IMR-90 (cell line): ENCODE measurements around the gene ZNF311. TPM values are rescaled to one million over a fixed set of nuclear protein-coding genes. Genes with fewer than 3 reads are reported as not detected.

Experiments
- ATAC-seq: fragments of 200-7000 bp; cut with Tn5 transposase; 2 replicates; pipeline ENCODE4 v1.9.1; 2020; ENCODE audit warnings: low read depth, mild to moderate bottlenecking, moderate library complexity
- BruUV-seq: library from RNA; stranded (reverse); fragments of 400-500 nt; replicated peaks from 2 replicates; lab custom pipeline; 2021; lab: Mats Ljungman, UMichigan
- CTCF ChIA-PET: fragments of 300-600 bp; formaldehyde crosslinking; extraction: SDS; loops from one replicate; lab custom pipeline; 2021; ENCODE audit warnings: antibody characterized with exemption; lab: Yijun Ruan, JAX
- POLR2A ChIA-PET: fragments of 300-600 bp; sonication (Branson Sonifier 250); formaldehyde crosslinking; loops from one replicate; lab custom pipeline; 2022; ENCODE audit warnings: antibody characterized with exemption; ENCODE audit not compliant: unreplicated experiment; lab: Charles Lee
- DNase-seq: peaks from one replicate; pipeline ENCODE4 v3.0.0; 2013
- H2AFZ ChIP-seq: replicated peaks from 2 replicates; pipeline ENCODE3; 2013; ENCODE audit warnings: low read length, mild to moderate bottlenecking; ENCODE audit not compliant: poor library complexity
- H2AK5ac ChIP-seq: 2 replicates; pipeline ENCODE4 v1.6.1; 2013; ENCODE audit warnings: low read depth, low read length, inconsistent platforms
- H2AK9ac ChIP-seq: replicated peaks from 2 replicates; pipeline ENCODE3; 2013; ENCODE audit warnings: mild to moderate bottlenecking, low read depth, low read length, moderate library complexity; ENCODE audit not compliant: poor library complexity
- H2BK120ac ChIP-seq: 2 replicates; pipeline ENCODE4 v1.6.1; 2013; ENCODE audit warnings: low read depth, low read length, inconsistent platforms
- H2BK15ac ChIP-seq: 3 replicates; pipeline ENCODE4 v1.6.1; 2013; ENCODE audit warnings: low read depth, low read length, inconsistent platforms
- H2BK20ac ChIP-seq: 2 replicates; pipeline ENCODE4 v1.6.1; 2013; ENCODE audit warnings: low read depth, mild to moderate bottlenecking, inconsistent platforms, low read length, moderate library complexity
- H2BK5ac ChIP-seq: 2 replicates; pipeline ENCODE4 v1.6.1; 2013; ENCODE audit warnings: mild to moderate bottlenecking, low read depth, low read length, inconsistent platforms; ENCODE audit not compliant: poor library complexity, severe bottlenecking
- H3K14ac ChIP-seq: replicated peaks from 2 replicates; pipeline ENCODE4 v1.6.1; 2013; ENCODE audit warnings: low read depth, low read length, inconsistent platforms
- H3K18ac ChIP-seq: 2 replicates; pipeline ENCODE4 v1.6.1; 2013; ENCODE audit warnings: low read depth, low read length, control low read depth
- H3K23ac ChIP-seq: 2 replicates; pipeline ENCODE4 v1.6.1; 2013; ENCODE audit warnings: low read depth, low read length, inconsistent platforms
- H3K27ac ChIP-seq: 2 replicates; pipeline ENCODE4 v1.5.1; 2013; ENCODE audit warnings: mild to moderate bottlenecking, control low read depth, low read length; ENCODE audit not compliant: insufficient read depth
- H3K27me3 ChIP-seq: 2 replicates; pipeline ENCODE4 v1.6.1; 2013; ENCODE audit warnings: low read length; ENCODE audit not compliant: control insufficient read depth, insufficient read depth
- H3K36me3 ChIP-seq: 2 replicates; pipeline ENCODE4 v1.6.1; 2013; ENCODE audit warnings: low read length, mixed read lengths; ENCODE audit not compliant: control insufficient read depth, insufficient read depth
- H3K4ac ChIP-seq: 2 replicates; pipeline ENCODE4 v1.6.1; 2013; ENCODE audit warnings: low read depth, low read length, inconsistent platforms
- H3K4me1 ChIP-seq: 2 replicates; pipeline ENCODE4 v1.6.1; 2013; ENCODE audit warnings: low read length, mixed read lengths; ENCODE audit not compliant: control insufficient read depth, insufficient read depth
- H3K4me2 ChIP-seq: 2 replicates; pipeline ENCODE4 v1.6.1; 2013; ENCODE audit warnings: low read depth, mild to moderate bottlenecking, control low read depth, low read length, moderate library complexity
- H3K4me3 ChIP-seq: 2 replicates; pipeline ENCODE4 v1.5.1; 2013; ENCODE audit warnings: low read depth, mild to moderate bottlenecking, control low read depth, low read length, moderate library complexity; ENCODE audit not compliant: insufficient read depth
- H3K56ac ChIP-seq: 2 replicates; pipeline ENCODE4 v1.6.1; 2013; ENCODE audit warnings: low read length, inconsistent platforms; ENCODE audit not compliant: insufficient read depth; ENCODE audit errors: extremely low read depth
- H3K79me1 ChIP-seq, 2 experiments: 2 replicates each; pipeline ENCODE4 v1.6.1; 2013; ENCODE audit warnings: low read length in 2 of 2, inconsistent platforms in 1 of 2, low read depth in 1 of 2
- H3K9ac ChIP-seq: 2 replicates; pipeline ENCODE4 v1.6.1; 2013; ENCODE audit warnings: low read depth, low read length, control low read depth
- H3K9me1 ChIP-seq: 2 replicates; pipeline ENCODE4 v1.6.1; 2013; ENCODE audit warnings: low read length, inconsistent platforms; ENCODE audit not compliant: insufficient read depth
- H3K9me3 ChIP-seq: 2 replicates; pipeline ENCODE4 v1.6.1; 2013; ENCODE audit warnings: low read length; ENCODE audit not compliant: control insufficient read depth, insufficient read depth
- H4K20me1 ChIP-seq: 2 replicates; pipeline ENCODE4 v1.6.1; 2013; ENCODE audit warnings: low read length, inconsistent platforms; ENCODE audit not compliant: insufficient read depth
- H4K5ac ChIP-seq: 2 replicates; pipeline ENCODE4 v1.6.1; 2013; ENCODE audit warnings: mild to moderate bottlenecking, low read depth, low read length, control low read depth
- H4K8ac ChIP-seq, 2 experiments: 2 replicates each; pipeline ENCODE4 v1.6.1; 2013; ENCODE audit warnings: low read depth in 2 of 2, low read length in 2 of 2, control low read depth in 1 of 2, inconsistent platforms in 1 of 2
- H4K91ac ChIP-seq: 2 replicates; pipeline ENCODE4 v1.6.1; 2013; ENCODE audit warnings: low read depth, low read length, inconsistent platforms; ENCODE audit not compliant: insufficient read depth
- CEBPB ChIP-seq: IDR thresholded peaks from 2 replicates; pipeline ENCODE4 v1.6.1; 2012; ENCODE audit warnings: low read depth, low read length, improper control_type of control experiment
- ELK1 ChIP-seq: fragments of 150-350 bp; IDR thresholded peaks from 2 replicates; pipeline ENCODE4 v1.6.1; 2016; ENCODE audit warnings: low read depth, mild to moderate bottlenecking, low read length, moderate library complexity, borderline replicate concordance
- FOS ChIP-seq: fragments of 150-350 bp; IDR thresholded peaks from 2 replicates; pipeline ENCODE4 v1.6.1; 2016; ENCODE audit warnings: low read depth, low read length
- NFE2L2 ChIP-seq: fragments of 150-350 bp; IDR thresholded peaks from 2 replicates; pipeline ENCODE4 v1.6.1; 2016; ENCODE audit warnings: low read depth, mild to moderate bottlenecking, low read length
- POLR2A ChIP-seq: IDR thresholded peaks from 2 replicates; pipeline ENCODE4 v1.6.1; 2012; ENCODE audit warnings: mild to moderate bottlenecking, low read depth, low read length
- RAD21 ChIP-seq: IDR thresholded peaks from 2 replicates; pipeline ENCODE4 v1.6.1; 2012; ENCODE audit warnings: low read length, improper control_type of control experiment
- RFX5 ChIP-seq: IDR thresholded peaks from 2 replicates; pipeline ENCODE4 v1.8.0; 2012; ENCODE audit warnings: low read depth, mild to moderate bottlenecking, low read length, moderate library complexity
- SMC3 ChIP-seq: fragments of 150-350 bp; IDR thresholded peaks from 2 replicates; pipeline ENCODE4 v1.6.1; 2016; ENCODE audit warnings: low read depth, mild to moderate bottlenecking, antibody characterized with exemption, low read length, moderate library complexity
- WGBS, 2 experiments: methylation state at CpG; one replicate each; pipeline versions ENCODE4 v1.1.5 to v1.1.7; 2013; ENCODE audit warnings: missing lambda C conversion rate in 2 of 2; ENCODE audit not compliant: insufficient read length in 1 of 2; ENCODE audit errors: extremely low coverage in 2 of 2; 5-methylcytosine and 5-hydroxymethylcytosine counted together
- dilution Hi-C: fragments of 300-500 bp; cut with HindIII; formaldehyde crosslinking; loops from one replicate; pipeline ENCODE4 v1.14.3; 2018; ENCODE audit warnings: low sequenced_read_pairs; ENCODE audit not compliant: unreplicated experiment
- in situ Hi-C: fragments of 300-500 bp; cut with MboI; formaldehyde crosslinking; loops from 3 replicates; pipeline ENCODE4 v1.14.3; 2019; ENCODE audit warnings: low sequenced_read_pairs, inconsistent platforms, mixed read lengths
- intact Hi-C: fragments of 100-400 bp; cut with micrococcal nuclease; formaldehyde crosslinking; loops from 2 replicates; pipeline ENCODE4 v1.10.0; 2022
- polyA plus RNA-seq, 3 experiments: library from polyadenylated mRNA; depleted of rRNA; stranded (reverse); fragments of >200 nt; gene quantifications; 2 replicates each; pipeline ENCODE4 v1.2.3, GENCODE V29; 2012; ENCODE audit warnings: low replicate concordance in 1 of 3
- total RNA-seq: library from RNA; depleted of rRNA; stranded (reverse); fragments of >200 nt; gene quantifications from 2 replicates; pipeline ENCODE4 v1.2.3, GENCODE V29; 2012

Gene ZNF311
- total and polyA plus RNA-seq, 2 of the 4 experiments (the other 2 are of a cell fraction) = 0.34 to 0.36 TPM

- H4K91ac ChIP-seq = no peak overlapping the region
- no peak overlapping the region for H3K4ac ChIP-seq
- H2BK20ac ChIP-seq = no peak overlapping the region
- H2BK120ac ChIP-seq = no peak overlapping the region
- dilution Hi-C loops = no loop called here
- H4K8ac ChIP-seq = no peak overlapping the region
- CTCF ChIA-PET = no interaction called here
- no peak overlapping the region for H3K18ac ChIP-seq
- no peaks in the 10 kb centered on the region for H3K9me1 ChIP-seq
- H3K4me3 ChIP-seq = no peak overlapping the region
- no peak overlapping the region for H3K9ac ChIP-seq
- H3K36me3 ChIP-seq = no peaks in the 10 kb centered on the region
- no peak for DNase-seq
- no peak overlapping the region for H3K4me2 ChIP-seq
- WGBS, 2 experiments = no CpG with 5 or more reads among the region's 3 CpGs
- no TSS peak for BruUV-seq
- H4K5ac ChIP-seq = no peak overlapping the region
- in situ Hi-C loops = no loop called here
- ATAC-seq = no peak
- no peaks in the 10 kb centered on the region for H4K20me1 ChIP-seq
- no peak overlapping the region for H2BK5ac ChIP-seq
- no peak for TF ChIP-seq RAD21
- no peak for TF ChIP-seq CEBPB
- no peak for TF ChIP-seq RFX5
- TF ChIP-seq POLR2A = no peak
- no peak for TF ChIP-seq NFE2L2
- no peak for TF ChIP-seq SMC3
- TF ChIP-seq FOS = no peak
- no peak for TF ChIP-seq ELK1
- no peak overlapping the region for H2AK9ac ChIP-seq
- no peaks in the 10 kb centered on the region for H3K9me3 ChIP-seq
- intact Hi-C loops = no loop called here
- no peak overlapping the region for H2BK15ac ChIP-seq
- H2AFZ ChIP-seq = no peak overlapping the region
- H3K14ac ChIP-seq = no peak overlapping the region
- H3K23ac ChIP-seq = no peak overlapping the region
- H3K27ac ChIP-seq = no peak overlapping the region
- H2AK5ac ChIP-seq = no peak overlapping the region
- H3K79me1 ChIP-seq = no peaks in the 10 kb centered on the region
- no peaks in the 10 kb centered on the region for H3K4me1 ChIP-seq
- POLR2A ChIA-PET = no interaction called here
- H3K56ac ChIP-seq = no peak overlapping the region
- peaks cover 2% of the 10 kb centered on the region; the same call in 1 of the 2 replicates for H3K27me3 ChIP-seq
These were observed 48.8 kb downstream of the ZNF311 start for GRCh38 chr6:28956331-28956730.
